ENCODE results near the gene ALPP.

DNA sequence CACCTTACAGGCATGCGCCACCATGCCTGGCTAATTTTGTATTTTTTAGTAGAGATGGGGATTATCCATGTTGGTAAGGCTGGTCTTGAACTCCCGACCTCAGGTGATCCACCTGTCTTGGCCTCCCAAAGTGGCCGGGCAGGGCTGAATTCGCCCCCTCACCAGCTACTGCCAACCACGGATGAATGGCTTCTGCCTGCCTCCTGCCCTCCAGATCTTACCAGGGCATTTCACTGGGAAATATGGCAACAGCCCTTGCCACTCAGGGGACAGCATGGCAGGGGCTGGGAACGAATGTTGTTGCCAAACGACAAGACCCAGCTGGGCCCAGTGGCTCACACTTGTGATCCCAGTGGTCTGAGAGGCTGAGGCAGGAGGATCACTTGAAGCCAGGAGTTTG is 1.8 kb upstream of the ALPP start:
- no peak for TF ChIP-seq YY1 (IDR thresholded peaks at IDR 0.05; ENCODE audit: insufficient read depth, insufficient read length)
- TF ChIP-seq SUZ12 (IDR thresholded peaks at IDR 0.05; ENCODE audit: extremely low read depth, insufficient read depth, insufficient read length) = no peak

Data from NT2/D1 (cell line).